ENCODE results near the gene PCSK6. TPM values are rescaled to one million over a fixed set of nuclear protein-coding genes. Genes with fewer than 3 reads are reported as not detected.

Gene PCSK6
- total RNA-seq, 1 experiment from 2014 or later, result 10.6 TPM

DNA sequence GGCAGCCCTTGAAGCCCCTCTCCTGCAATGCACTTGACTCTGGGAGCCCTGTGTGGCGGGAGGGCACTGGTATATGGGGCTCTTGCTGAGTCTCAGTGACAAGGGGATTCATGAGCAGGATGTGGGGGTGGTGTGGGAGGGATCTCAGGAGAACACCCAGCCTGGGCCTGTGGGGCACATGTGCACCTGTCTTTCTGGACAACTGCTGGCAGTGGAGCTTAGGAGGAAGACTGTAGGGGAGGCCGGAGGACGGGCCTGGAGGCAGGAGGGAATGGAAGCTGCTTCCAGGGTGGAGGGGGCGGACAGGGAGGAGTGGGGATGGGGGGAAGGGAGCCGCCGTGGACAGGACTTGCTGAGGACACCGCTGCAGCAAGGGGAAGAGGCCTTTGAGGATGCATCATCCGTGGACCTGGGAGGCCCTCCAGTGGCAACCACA is 183.7 kb downstream of the PCSK6 start:
- DNase-seq (ENCODE audit: low read depth, low spot score) (no peak), ATAC-seq (no peak)
- BruUV-seq (replicated peaks), result no TSS peak
- no peak overlapping the region for H3K4me3 ChIP-seq (ENCODE audit: low read depth in 2 of 2, low read length in 2 of 2)
- H3K27me3 ChIP-seq (ENCODE audit: control insufficient read depth, insufficient read depth, low read length), result no peaks in the 10 kb centered on the region
- CTCF ChIA-PET, result no interaction called here
- intact Hi-C loops (cut with micrococcal nuclease; ENCODE audit: unreplicated experiment) (no loop called here), in situ Hi-C loops (cut with HindIII; ENCODE audit: low pct_unique_long_range_greater_than_20kb, low sequenced_read_pairs) (no loop called here)
- H3K4me1 ChIP-seq (ENCODE audit: control insufficient read depth, insufficient read depth, low read length), result no peaks in the 10 kb centered on the region; the same call in 1 of the 2 replicates
- H3K27ac ChIP-seq (ENCODE audit: low read length), result no peak overlapping the region
- POLR2A ChIA-PET, result no interaction called here
- no peaks in the 10 kb centered on the region for H3K9me3 ChIP-seq (ENCODE audit: control insufficient read depth, insufficient read depth, low read depth, low read length)
- no peaks in the 10 kb centered on the region for H3K36me3 ChIP-seq (ENCODE audit: control insufficient read depth, insufficient read depth, low read length)
- TF ChIP-seq SIN3A (IDR thresholded peaks at IDR 0.05; ENCODE audit: borderline replicate concordance, insufficient read depth, low read depth, low read length), result no peak
- no peak for TF ChIP-seq REST (IDR thresholded peaks at IDR 0.05; ENCODE audit: insufficient read depth in 1 of 2, low read depth in 2 of 2, low read length in 1 of 2)
- TF ChIP-seq, protein P1, sequence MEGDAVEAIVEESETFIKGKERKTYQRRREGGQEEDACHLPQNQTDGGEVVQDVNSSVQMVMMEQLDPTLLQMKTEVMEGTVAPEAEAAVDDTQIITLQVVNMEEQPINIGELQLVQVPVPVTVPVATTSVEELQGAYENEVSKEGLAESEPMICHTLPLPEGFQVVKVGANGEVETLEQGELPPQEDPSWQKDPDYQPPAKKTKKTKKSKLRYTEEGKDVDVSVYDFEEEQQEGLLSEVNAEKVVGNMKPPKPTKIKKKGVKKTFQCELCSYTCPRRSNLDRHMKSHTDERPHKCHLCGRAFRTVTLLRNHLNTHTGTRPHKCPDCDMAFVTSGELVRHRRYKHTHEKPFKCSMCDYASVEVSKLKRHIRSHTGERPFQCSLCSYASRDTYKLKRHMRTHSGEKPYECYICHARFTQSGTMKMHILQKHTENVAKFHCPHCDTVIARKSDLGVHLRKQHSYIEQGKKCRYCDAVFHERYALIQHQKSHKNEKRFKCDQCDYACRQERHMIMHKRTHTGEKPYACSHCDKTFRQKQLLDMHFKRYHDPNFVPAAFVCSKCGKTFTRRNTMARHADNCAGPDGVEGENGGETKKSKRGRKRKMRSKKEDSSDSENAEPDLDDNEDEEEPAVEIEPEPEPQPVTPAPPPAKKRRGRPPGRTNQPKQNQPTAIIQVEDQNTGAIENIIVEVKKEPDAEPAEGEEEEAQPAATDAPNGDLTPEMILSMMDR (IDR thresholded peaks at IDR 0.05), result no peak
- no peak for TF ChIP-seq TCF7L2 (IDR thresholded peaks at IDR 0.05; ENCODE audit: low read depth, low read length)
- no peak for TF ChIP-seq POLR2AphosphoS5 (IDR thresholded peaks at IDR 0.05; ENCODE audit: low read depth, low read length)

GRCh38 chr15:101303408-101303807 is 186.1 kb downstream of the PCSK6 start:
- ChIA-PET CTCF (no interaction called here), POLR2A (no interaction called here)
- TF ChIP-seq REST (IDR thresholded peaks at IDR 0.05; ENCODE audit: insufficient read depth in 1 of 2, low read depth in 2 of 2, low read length in 1 of 2) (no peak), SIN3A (IDR thresholded peaks at IDR 0.05; ENCODE audit: borderline replicate concordance, insufficient read depth, low read depth, low read length) (no peak), TCF7L2 (IDR thresholded peaks at IDR 0.05; ENCODE audit: low read depth, low read length) (no peak), POLR2AphosphoS5 (IDR thresholded peaks at IDR 0.05; ENCODE audit: low read depth, low read length) (no peak)
- TF ChIP-seq, protein P1 (IDR thresholded peaks at IDR 0.05), result no peak
- H3K4me1 ChIP-seq (ENCODE audit: control insufficient read depth, insufficient read depth, low read length), result peaks cover 2% of the 10 kb centered on the region; the same call in 1 of the 2 replicates
- no peaks in the 10 kb centered on the region for H3K27me3 ChIP-seq (ENCODE audit: control insufficient read depth, insufficient read depth, low read length)
- H3K4me3 ChIP-seq (ENCODE audit: low read depth in 2 of 2, low read length in 2 of 2), result no peak overlapping the region
- no peaks in the 10 kb centered on the region for H3K9me3 ChIP-seq (ENCODE audit: control insufficient read depth, insufficient read depth, low read depth, low read length)
- no TSS peak for BruUV-seq (replicated peaks)
- no peak for ATAC-seq
- in situ Hi-C loops (cut with HindIII; ENCODE audit: low pct_unique_long_range_greater_than_20kb, low sequenced_read_pairs) (no loop called here), intact Hi-C loops (cut with micrococcal nuclease; ENCODE audit: unreplicated experiment) (loop anchor here (5.0 kb wide), 1 partner anchor 199 kb away; no protein-coding TSS in a partner anchor)
- no peak overlapping the region for H3K27ac ChIP-seq (ENCODE audit: low read length)
- H3K36me3 ChIP-seq (ENCODE audit: control insufficient read depth, insufficient read depth, low read length), result no peaks in the 10 kb centered on the region
- DNase-seq (ENCODE audit: low read depth, low spot score), result no peak

All from Panc1 (cell line).